Measurements from ENCODE around the gene TSACC.

DNA sequence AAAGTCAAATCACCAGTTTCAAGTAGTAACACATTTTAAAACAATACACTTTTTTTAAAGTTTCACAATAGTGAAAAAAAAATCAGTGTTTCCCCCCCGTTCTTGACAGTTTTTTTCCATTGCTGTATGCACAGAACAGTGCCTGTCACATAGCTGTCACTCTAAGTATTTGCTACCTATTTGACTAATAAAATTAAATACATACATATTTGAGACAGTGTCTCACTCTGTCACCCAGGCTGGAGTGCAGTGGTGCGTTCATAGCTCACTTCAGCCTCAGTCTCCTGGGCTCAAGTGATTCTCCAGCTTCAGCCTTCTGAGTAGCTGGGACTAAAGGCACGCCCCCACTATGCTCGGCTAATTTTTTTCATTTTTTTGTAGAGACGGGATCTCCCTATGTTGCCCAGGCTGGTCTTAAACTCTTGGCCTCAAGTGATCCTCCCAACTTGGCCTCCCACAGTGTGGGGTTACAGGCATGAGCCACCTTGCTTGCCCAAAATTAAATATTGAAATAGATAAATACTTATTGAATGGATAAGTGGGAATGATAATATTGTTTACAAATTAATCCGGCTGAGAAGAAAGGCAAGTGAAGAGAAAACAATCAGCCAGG is 18.0 kb downstream of the TSACC start:
- TF ChIP-seq ESRRG (CRISPR knock-in tag; IDR thresholded peaks at IDR 0.05): no peak
- no peak for TF ChIP-seq OSR1 (CRISPR knock-in tag; IDR thresholded peaks at IDR 0.05)
- TF ChIP-seq ZFP3 (CRISPR knock-in tag; IDR thresholded peaks at IDR 0.05): no peak
- TF ChIP-seq, protein P1, sequence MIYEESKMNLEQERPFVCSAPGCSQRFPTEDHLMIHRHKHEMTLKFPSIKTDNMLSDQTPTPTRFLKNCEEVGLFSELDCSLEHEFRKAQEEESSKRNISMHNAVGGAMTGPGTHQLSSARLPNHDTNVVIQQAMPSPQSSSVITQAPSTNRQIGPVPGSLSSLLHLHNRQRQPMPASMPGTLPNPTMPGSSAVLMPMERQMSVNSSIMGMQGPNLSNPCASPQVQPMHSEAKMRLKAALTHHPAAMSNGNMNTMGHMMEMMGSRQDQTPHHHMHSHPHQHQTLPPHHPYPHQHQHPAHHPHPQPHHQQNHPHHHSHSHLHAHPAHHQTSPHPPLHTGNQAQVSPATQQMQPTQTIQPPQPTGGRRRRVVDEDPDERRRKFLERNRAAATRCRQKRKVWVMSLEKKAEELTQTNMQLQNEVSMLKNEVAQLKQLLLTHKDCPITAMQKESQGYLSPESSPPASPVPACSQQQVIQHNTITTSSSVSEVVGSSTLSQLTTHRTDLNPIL (CRISPR knock-in tag; IDR thresholded peaks at IDR 0.05; ENCODE audit: low read depth): no peak
- no peak for TF ChIP-seq ARNTL (CRISPR knock-in tag; IDR thresholded peaks at IDR 0.05; ENCODE audit: borderline replicate concordance, low read depth)
- TF ChIP-seq GLIS3 (CRISPR knock-in tag; IDR thresholded peaks at IDR 0.05): no peak
- no peak for TF ChIP-seq ZNF8 (CRISPR knock-in tag; IDR thresholded peaks at IDR 0.05)
- TF ChIP-seq ZNF70 (CRISPR knock-in tag; IDR thresholded peaks at IDR 0.05): no peak
- no peak for TF ChIP-seq ZNF565 (CRISPR knock-in tag; conservative IDR thresholded peaks at IDR 0.05; ENCODE audit: low read depth)
- TF ChIP-seq, protein P2, sequence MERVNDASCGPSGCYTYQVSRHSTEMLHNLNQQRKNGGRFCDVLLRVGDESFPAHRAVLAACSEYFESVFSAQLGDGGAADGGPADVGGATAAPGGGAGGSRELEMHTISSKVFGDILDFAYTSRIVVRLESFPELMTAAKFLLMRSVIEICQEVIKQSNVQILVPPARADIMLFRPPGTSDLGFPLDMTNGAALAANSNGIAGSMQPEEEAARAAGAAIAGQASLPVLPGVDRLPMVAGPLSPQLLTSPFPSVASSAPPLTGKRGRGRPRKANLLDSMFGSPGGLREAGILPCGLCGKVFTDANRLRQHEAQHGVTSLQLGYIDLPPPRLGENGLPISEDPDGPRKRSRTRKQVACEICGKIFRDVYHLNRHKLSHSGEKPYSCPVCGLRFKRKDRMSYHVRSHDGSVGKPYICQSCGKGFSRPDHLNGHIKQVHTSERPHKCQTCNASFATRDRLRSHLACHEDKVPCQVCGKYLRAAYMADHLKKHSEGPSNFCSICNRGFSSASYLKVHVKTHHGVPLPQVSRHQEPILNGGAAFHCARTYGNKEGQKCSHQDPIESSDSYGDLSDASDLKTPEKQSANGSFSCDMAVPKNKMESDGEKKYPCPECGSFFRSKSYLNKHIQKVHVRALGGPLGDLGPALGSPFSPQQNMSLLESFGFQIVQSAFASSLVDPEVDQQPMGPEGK (CRISPR knock-in tag; IDR thresholded peaks at IDR 0.05; ENCODE audit: borderline replicate concordance): no peak
- TF ChIP-seq CSDC2 (CRISPR knock-in tag; IDR thresholded peaks at IDR 0.05): no peak
- TF ChIP-seq RARB (CRISPR knock-in tag; IDR thresholded peaks at IDR 0.05): no peak
